ENCODE measurements around the gene DOK5. TPM values are rescaled to one million over a fixed set of nuclear protein-coding genes. Genes with fewer than 3 reads are reported as not detected.

DOK5 gene
- total and polyA plus RNA-seq, 4 donors, result 0.37 to 3.1 (median 0.46) TPM

DNA sequence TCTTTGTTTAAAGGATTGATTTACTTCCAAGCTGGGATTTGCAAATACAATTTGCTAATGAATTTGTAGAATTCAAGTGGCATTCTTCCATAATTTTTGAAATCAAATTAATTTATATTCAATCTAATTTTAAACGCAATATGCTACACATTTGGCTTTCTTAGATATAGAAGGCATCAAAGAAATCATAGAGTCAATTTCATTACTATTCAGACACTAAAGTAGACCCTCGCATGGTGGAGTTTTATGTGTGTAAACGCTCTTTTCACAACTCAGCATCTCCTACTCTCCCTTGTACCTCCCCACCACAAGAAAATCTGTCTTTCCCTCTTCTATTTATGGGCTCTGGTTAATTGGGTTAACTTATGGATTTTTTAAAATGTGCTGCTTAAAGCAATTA lies 144.3 kb downstream of the DOK5 start:
- Histone ChIP-seq H3K36me3 (ENCODE audit: control insufficient read depth in 4 of 4, insufficient read depth in 4 of 4, low read length in 4 of 4) (peaks cover 0 to 2% (median 0%) of the 10 kb centered on the region in 4 donors), H3K27ac (ENCODE audit: low read depth in 1 of 2, low read length in 1 of 2) (no peak overlapping the region), H3K4me1 (ENCODE audit: control insufficient read depth in 5 of 5, insufficient read depth in 5 of 5, low read length in 5 of 5) (peaks cover 0 to 18% (median 8%) of the 10 kb centered on the region in 5 donors), H3K9me3 (ENCODE audit: control insufficient read depth in 4 of 4, insufficient read depth in 3 of 4, low read length in 3 of 4) (no peaks in the 10 kb centered on the region), H3K27me3 (ENCODE audit: control insufficient read depth in 3 of 3, insufficient read depth in 3 of 3, low read length in 2 of 3) (no peaks in the 10 kb centered on the region), H3K9ac (ENCODE audit: insufficient read depth in 1 of 2, low read length in 2 of 2) (no peak overlapping the region), H3K4me3 (no peak overlapping the region)
- TF ChIP-seq, protein P1, sequence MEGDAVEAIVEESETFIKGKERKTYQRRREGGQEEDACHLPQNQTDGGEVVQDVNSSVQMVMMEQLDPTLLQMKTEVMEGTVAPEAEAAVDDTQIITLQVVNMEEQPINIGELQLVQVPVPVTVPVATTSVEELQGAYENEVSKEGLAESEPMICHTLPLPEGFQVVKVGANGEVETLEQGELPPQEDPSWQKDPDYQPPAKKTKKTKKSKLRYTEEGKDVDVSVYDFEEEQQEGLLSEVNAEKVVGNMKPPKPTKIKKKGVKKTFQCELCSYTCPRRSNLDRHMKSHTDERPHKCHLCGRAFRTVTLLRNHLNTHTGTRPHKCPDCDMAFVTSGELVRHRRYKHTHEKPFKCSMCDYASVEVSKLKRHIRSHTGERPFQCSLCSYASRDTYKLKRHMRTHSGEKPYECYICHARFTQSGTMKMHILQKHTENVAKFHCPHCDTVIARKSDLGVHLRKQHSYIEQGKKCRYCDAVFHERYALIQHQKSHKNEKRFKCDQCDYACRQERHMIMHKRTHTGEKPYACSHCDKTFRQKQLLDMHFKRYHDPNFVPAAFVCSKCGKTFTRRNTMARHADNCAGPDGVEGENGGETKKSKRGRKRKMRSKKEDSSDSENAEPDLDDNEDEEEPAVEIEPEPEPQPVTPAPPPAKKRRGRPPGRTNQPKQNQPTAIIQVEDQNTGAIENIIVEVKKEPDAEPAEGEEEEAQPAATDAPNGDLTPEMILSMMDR (IDR thresholded peaks at IDR 0.05; ENCODE audit: control extremely low read depth, extremely low read depth), result no peak
- DNase-seq (no peak), ATAC-seq (ENCODE audit: insufficient read depth, low FRiP score) (no peak)
- WGBS, 2 donors, result 91% methylated on average over 3 of the region's 3 CpGs

DNA sequence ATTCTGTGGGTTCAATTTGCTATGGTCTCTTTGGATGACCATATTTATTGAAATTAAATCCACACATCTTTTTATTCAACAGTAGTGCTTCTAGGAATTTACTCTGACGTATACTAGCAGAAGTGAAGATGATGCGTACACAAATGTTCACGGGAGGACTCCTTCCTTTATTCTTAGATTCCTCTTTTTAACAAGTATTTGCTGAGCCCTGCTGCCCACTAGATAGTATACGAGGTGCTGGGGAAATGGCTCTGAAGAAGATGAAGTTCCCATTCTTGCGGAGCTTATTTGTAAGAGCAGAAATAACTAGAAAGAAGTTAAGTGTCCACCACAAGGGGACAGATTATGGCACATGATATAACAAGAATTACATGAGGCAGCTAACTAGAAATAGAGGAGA lies 145.2 kb downstream of the DOK5 start:
- ATAC-seq (ENCODE audit: insufficient read depth, low FRiP score), result no peak
- DNase-seq, result no peak

DNA sequence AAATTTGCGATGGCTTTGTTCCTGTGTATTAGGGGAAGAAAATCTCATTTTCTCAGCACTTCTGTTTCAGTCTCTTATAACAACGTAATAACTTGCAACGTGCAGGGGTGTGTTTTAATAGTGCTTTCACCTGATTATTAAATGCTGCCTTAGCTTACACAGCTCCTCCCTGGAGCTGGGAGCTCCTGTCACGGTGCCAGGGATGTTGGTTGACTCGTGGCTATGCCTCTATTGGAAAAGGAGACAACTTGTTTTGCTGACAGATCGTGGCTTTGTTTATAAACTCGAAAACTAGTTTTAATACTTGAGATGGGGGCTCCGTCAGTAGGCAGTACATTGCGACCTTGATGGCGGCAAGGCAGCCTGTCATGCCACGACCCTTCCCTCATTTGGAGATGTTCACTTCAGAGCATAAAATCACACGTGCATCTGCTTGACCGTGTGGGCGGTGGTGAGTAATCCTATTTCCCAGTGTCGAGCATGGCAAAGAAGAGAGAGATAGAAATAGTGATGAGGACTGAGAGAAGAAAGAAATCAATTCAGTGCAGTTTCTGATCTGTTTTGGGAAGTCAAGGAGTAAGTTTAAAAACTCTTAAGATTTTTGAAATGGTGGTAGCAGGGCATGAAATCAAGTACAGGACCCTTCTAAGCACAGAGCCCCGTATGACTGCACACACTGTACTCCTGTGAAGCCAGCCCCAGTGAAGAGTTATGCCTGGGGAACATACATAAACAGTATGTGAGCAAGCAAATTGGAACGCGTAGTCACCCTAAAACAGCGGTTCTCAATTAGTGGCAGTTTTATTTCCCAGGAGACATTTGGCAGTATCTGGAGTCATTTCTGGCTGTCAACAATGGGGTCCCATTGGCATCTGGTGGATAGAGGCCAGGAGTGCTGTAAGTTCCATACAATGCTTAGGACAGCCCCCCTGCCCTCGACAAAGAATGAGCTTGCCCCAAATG lies 147.2 kb downstream of the DOK5 start:
- H3K27me3 ChIP-seq (ENCODE audit: control insufficient read depth in 3 of 3, insufficient read depth in 3 of 3, low read length in 2 of 3), result no peaks in the 10 kb centered on the region
- TF ChIP-seq, protein P1 (IDR thresholded peaks at IDR 0.05; ENCODE audit: control extremely low read depth, extremely low read depth), result no peak
- 77 to 84% methylated on average over 20 of the region's 20 CpGs for WGBS, 2 donors
- no peak overlapping the region for H3K4me3 ChIP-seq
- no peaks in the 10 kb centered on the region for H3K36me3 ChIP-seq (ENCODE audit: control insufficient read depth in 4 of 4, insufficient read depth in 4 of 4, low read length in 4 of 4)
- no peak overlapping the region for H3K27ac ChIP-seq (ENCODE audit: low read depth in 1 of 2, low read length in 1 of 2)
- DNase-seq (peak in 1 of 3 donors; percentile 29), ATAC-seq (ENCODE audit: insufficient read depth, low FRiP score) (no peak)
- H3K9ac ChIP-seq (ENCODE audit: insufficient read depth in 1 of 2, low read length in 2 of 2), result no peak overlapping the region
- H3K9me3 ChIP-seq (ENCODE audit: control insufficient read depth in 4 of 4, insufficient read depth in 3 of 4, low read length in 3 of 4), result no peaks in the 10 kb centered on the region
- H3K4me1 ChIP-seq (ENCODE audit: control insufficient read depth in 5 of 5, insufficient read depth in 5 of 5, low read length in 5 of 5), result peaks cover 0 to 34% (median 15%) of the 10 kb centered on the region in 5 donors

More for the DNA sequence above, 145.2 kb downstream of the DOK5 start:
- H3K36me3 ChIP-seq (ENCODE audit: control insufficient read depth in 4 of 4, insufficient read depth in 4 of 4, low read length in 4 of 4), result peaks cover 0 to 2% (median 0%) of the 10 kb centered on the region in 4 donors
- H3K27me3 ChIP-seq (ENCODE audit: control insufficient read depth in 3 of 3, insufficient read depth in 3 of 3, low read length in 2 of 3), result no peaks in the 10 kb centered on the region
- no peak overlapping the region for H3K4me3 ChIP-seq
- 64 to 68% methylated on average over 5 of the region's 5 CpGs for WGBS, 2 donors
- peaks cover 0 to 28% (median 12%) of the 10 kb centered on the region in 5 donors for H3K4me1 ChIP-seq (ENCODE audit: control insufficient read depth in 5 of 5, insufficient read depth in 5 of 5, low read length in 5 of 5)
- TF ChIP-seq, protein P1 (IDR thresholded peaks at IDR 0.05; ENCODE audit: control extremely low read depth, extremely low read depth), result no peak
- H3K9me3 ChIP-seq (ENCODE audit: control insufficient read depth in 4 of 4, insufficient read depth in 3 of 4, low read length in 3 of 4), result no peaks in the 10 kb centered on the region
- H3K27ac ChIP-seq (ENCODE audit: low read depth in 1 of 2, low read length in 1 of 2), result no peak overlapping the region
- no peak overlapping the region for H3K9ac ChIP-seq (ENCODE audit: insufficient read depth in 1 of 2, low read length in 2 of 2)
